ENCODE measurements around the gene MEIOC.

The MEIOC gene

DNA sequence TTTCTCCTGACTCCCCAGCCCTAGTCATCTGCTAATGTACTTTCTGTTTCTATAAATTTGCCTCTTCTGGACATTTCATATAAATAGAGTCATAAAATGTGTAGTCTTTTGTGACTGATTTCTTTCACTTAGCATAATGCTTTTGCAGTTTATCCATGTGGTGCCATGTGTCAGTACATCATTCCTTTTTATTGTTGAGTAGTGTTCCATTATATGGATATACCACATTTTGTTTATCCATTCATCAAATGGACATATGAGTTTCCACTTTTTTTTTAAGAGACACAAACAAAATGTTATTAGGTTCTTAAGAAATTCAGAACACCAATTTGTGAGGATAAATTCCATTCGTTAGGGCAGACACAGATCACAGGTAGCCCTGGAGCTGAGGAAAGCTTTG lies 63.2 kb downstream of the MEIOC start:
- FAIRE-seq, result no peak

DNA sequence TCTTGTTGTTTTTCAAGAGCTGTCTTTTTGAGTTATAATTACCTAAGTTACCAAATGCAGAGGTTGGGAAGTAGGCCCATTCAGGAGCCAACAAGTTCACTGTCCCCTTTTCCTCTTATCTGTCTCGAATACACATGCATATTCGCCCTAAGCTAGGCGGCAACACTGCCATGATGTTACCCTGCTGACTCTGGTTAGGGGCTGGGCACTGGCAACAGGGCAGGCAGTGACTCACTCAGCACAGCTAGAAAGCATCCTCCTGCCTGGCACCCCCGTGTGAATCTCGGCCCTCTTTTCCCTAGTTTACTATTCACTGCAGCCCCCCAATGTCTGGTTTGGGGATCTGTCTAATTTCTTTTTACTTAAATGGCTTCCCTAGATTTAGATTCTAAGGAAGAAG lies 66.0 kb downstream of the MEIOC start:
- no peak for FAIRE-seq
